Spleen (tissue), 11 donors: ENCODE data around the gene S100A7. TPM values are rescaled to one million over a fixed set of nuclear protein-coding genes. Genes with fewer than 3 reads are reported as not detected.

Experiments
- DNase-seq: peaks from one replicate; pipeline ENCODE4 v3.0.0-alpha.2; 2020
- H3K27ac ChIP-seq, 8 donors: fragments of 200-600 bp; sonication (generic) in 7 of 8; 1 replicate in 4 of 8; 2 replicates in 4 of 8; pipeline versions ENCODE4 v1.5.0 to v1.8.0; 2016 to 2021; ENCODE audit warnings: inconsistent platforms in 4 of 8, mild to moderate bottlenecking in 4 of 8, moderate library complexity in 1 of 8
- H3K27me3 ChIP-seq, 7 donors: fragments of 200-600 bp; sonication (generic) in 6 of 7; replicated peaks in 1 of 7; 1 replicate in 4 of 7; 2 replicates in 3 of 7; pipeline versions ENCODE4 v1.5.0 to v1.8.0; 2016 to 2021; ENCODE audit warnings: inconsistent platforms in 3 of 7, mild to moderate bottlenecking in 1 of 7
- H3K36me3 ChIP-seq, 6 donors: fragments of 200-600 bp; sonication (generic) in 5 of 6; 1 replicate in 4 of 6; 2 replicates in 2 of 6; pipeline versions ENCODE4 v1.5.0 to v1.8.0; 2016 to 2021; ENCODE audit warnings: inconsistent platforms in 2 of 6
- H3K4me1 ChIP-seq, 6 donors: fragments of 200-600 bp; sonication (generic) in 5 of 6; 1 replicate in 3 of 6; 2 replicates in 3 of 6; pipeline versions ENCODE4 v1.5.0 to v1.8.0; 2016 to 2021; ENCODE audit warnings: inconsistent platforms in 3 of 6
- H3K4me3 ChIP-seq, 8 donors: fragments of 200-600 bp; sonication (generic) in 7 of 8; 1 replicate in 4 of 8; 2 replicates in 4 of 8; pipeline versions ENCODE4 v1.5.0 to v1.8.0; 2016 to 2021; ENCODE audit warnings: inconsistent platforms in 4 of 8, mild to moderate bottlenecking in 4 of 8, moderate library complexity in 2 of 8
- H3K9me3 ChIP-seq, 8 donors: fragments of 200-600 bp; sonication (generic) in 7 of 8; 1 replicate in 4 of 8; 2 replicates in 4 of 8; pipeline versions ENCODE4 v1.5.0 to v1.8.0; 2016 to 2021; ENCODE audit warnings: inconsistent platforms in 4 of 8
- POLR2A ChIP-seq, 3 donors: fragments of 450-650 bp; IDR thresholded peaks; one replicate each; pipeline ENCODE4 v1.5.1; 2017; ENCODE audit warnings: antibody characterized with exemption in 3 of 3, mild to moderate bottlenecking in 1 of 3
- POLR2AphosphoS5 ChIP-seq, 3 donors: sonication (generic); formaldehyde crosslinking; IDR thresholded peaks; one replicate each; pipeline ENCODE4 v1.5.1; 2017; ENCODE audit warnings: antibody characterized with exemption in 3 of 3
- WGBS, 5 donors: extraction: QIAGEN DNeasy Blood & Tissue Kit in 3 of 5; methylation state at CpG; one replicate each; pipeline versions ENCODE4 v1.1.5 to v1.1.7; 2013 to 2018; 5-methylcytosine and 5-hydroxymethylcytosine counted together
- intact Hi-C: fragments of 100-400 bp; cut with DNase I; formaldehyde crosslinking; loops from one replicate; pipeline ENCODE4 v1.15.0; 2023; ENCODE audit warnings: low total_unique reads
- polyA plus RNA-seq, 3 donors: library from polyadenylated mRNA; stranded (reverse); fragments of 200-250 nt; gene quantifications; one replicate each; pipeline ENCODE4 v1.2.1, GENCODE V29; 2013
- total RNA-seq, 7 donors: library from RNA; depleted of rRNA in 3 of 7; stranded (reverse); fragments of >200 nt in 3 of 7; fragmentation: NEBNext Ultra II Directional in 4 of 7; extraction: Animal tissue kit (Norgen Biotek cat#: 25700) in 4 of 7; gene quantifications; one replicate each; pipeline versions ENCODE4 v1.1.0 to v1.2.1, GENCODE V29; 2016 to 2021
- TF ChIP-seq, protein P1 (sequence below), 11 experiments: fragments of 200-600 bp in 7 of 11; fragments of 450-650 bp in 4 of 11; sonication (generic) in 4 of 11; IDR thresholded peaks in 8 of 11; conservative IDR thresholded peaks in 3 of 11; 1 replicate in 7 of 11; 2 replicates in 4 of 11; pipeline versions ENCODE4 v1.4.0 to v1.8.0; 2016 to 2021; ENCODE audit warnings: antibody characterized with exemption in 11 of 11, inconsistent platforms in 4 of 11, mild to moderate bottlenecking in 1 of 11
- donor health status: healthy with polysubstance abuse.
- donor health status: DM: no; HTN: no; CAD: no; lungs with moderate emphysema.
- donor health status: DM: no; HTN: no; CAD: no.
- donor health status: Bipolar disorder and iron deficiency.
- donor health status: healthy.
- donor health status: DM: no; HTN: no; CAD: no.
- donor health status: DM: yes; HTN: yes; CAD: no.

Gene S100A7
- total and polyA plus RNA-seq, 10 donors, result not detected

DNA sequence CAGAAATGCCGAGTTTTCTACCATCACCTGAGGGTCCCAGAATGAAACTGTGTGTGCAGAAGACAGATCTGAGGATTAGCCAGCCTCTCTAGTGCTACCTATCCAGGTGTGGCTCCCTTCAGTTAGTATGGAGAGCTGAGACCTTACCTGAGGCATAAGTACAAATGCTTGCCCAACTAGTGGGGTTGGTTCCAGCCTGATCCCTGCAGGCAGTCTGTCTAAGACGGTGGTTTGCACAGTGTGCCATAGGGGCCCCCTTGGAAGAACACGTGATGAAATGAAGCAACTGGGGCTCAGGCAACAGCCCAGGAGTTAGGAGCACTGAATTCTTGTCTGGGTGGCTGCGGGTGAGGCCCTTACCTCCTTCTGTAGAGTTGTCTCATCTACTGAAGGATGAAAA, 28.5 kb downstream of the S100A7 start:
- no peak for DNase-seq
- intact Hi-C loops, result no loop called here

DNA sequence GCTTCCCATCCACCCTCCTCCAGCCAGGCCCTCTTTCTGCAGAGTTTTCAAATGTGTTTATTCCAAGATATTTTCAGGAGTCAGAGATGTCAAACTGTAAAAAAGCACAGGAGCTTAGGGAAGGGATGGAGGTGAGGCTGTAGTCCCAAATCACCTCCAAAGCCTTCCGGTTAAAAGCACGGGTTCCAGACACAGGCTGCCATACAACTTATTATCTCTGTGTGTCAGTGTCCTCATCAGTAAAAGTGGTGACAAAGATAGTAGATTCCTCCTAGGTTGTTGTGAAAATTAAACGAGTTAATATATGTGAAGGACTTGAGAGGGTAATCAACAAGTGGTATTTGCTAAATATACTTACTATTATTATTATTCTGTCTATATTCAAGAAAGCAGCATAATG, 29.0 kb downstream of the S100A7 start:
- peaks cover 0 to 67% (median 0%) of the 10 kb centered on the region in 7 donors for H3K27me3 ChIP-seq
- intact Hi-C loops, result no loop called here
- H3K4me3 ChIP-seq, result no peak overlapping the region
- no peaks in the 10 kb centered on the region for H3K9me3 ChIP-seq
- TF ChIP-seq POLR2AphosphoS5 (IDR thresholded peaks at IDR 0.05) (no peak), POLR2A (IDR thresholded peaks at IDR 0.05) (no peak)
- TF ChIP-seq, protein P1, sequence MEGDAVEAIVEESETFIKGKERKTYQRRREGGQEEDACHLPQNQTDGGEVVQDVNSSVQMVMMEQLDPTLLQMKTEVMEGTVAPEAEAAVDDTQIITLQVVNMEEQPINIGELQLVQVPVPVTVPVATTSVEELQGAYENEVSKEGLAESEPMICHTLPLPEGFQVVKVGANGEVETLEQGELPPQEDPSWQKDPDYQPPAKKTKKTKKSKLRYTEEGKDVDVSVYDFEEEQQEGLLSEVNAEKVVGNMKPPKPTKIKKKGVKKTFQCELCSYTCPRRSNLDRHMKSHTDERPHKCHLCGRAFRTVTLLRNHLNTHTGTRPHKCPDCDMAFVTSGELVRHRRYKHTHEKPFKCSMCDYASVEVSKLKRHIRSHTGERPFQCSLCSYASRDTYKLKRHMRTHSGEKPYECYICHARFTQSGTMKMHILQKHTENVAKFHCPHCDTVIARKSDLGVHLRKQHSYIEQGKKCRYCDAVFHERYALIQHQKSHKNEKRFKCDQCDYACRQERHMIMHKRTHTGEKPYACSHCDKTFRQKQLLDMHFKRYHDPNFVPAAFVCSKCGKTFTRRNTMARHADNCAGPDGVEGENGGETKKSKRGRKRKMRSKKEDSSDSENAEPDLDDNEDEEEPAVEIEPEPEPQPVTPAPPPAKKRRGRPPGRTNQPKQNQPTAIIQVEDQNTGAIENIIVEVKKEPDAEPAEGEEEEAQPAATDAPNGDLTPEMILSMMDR (IDR thresholded peaks at IDR 0.05 in 8 of 11, conservative IDR thresholded peaks at IDR 0.05 in 3 of 11), result no peak
- H3K27ac ChIP-seq, result no peak overlapping the region
- H3K36me3 ChIP-seq, result no peaks in the 10 kb centered on the region
- 74 to 88% (median 80%) methylated on average over 3 of the region's 3 CpGs for WGBS, 5 donors
- DNase-seq, result no peak
- no peaks in the 10 kb centered on the region for H3K4me1 ChIP-seq

More for the DNA sequence above, 28.5 kb downstream of the S100A7 start:
- no peak overlapping the region for H3K27ac ChIP-seq
- no peaks in the 10 kb centered on the region for H3K4me1 ChIP-seq
- H3K36me3 ChIP-seq, result no peaks in the 10 kb centered on the region
- WGBS, 5 donors, result 61 to 74% (median 68%) methylated on average over 4 of the region's 4 CpGs
- no peak for TF ChIP-seq POLR2A (IDR thresholded peaks at IDR 0.05)
- TF ChIP-seq, protein P1 (IDR thresholded peaks at IDR 0.05 in 8 of 11, conservative IDR thresholded peaks at IDR 0.05 in 3 of 11), result no peak
- no peak for TF ChIP-seq POLR2AphosphoS5 (IDR thresholded peaks at IDR 0.05)
- H3K4me3 ChIP-seq, result no peak overlapping the region
- peaks cover 0 to 63% (median 0%) of the 10 kb centered on the region in 7 donors for H3K27me3 ChIP-seq
- H3K9me3 ChIP-seq, result no peaks in the 10 kb centered on the region

DNA sequence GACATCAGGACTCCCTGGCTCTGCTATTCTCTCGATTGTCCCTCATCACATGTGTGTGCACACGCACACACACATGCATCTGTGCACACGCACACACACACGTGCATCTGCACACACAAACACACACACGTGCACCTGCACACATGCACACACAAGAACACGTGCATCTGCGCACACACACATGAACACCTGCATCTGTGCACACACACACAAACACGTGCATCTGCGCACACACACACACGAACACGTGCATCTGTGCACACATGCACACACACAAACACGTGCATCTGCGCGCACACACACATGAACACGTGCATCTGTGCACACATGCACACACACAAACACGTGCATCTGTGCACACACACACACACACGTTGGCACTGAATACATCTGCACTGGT, 29.4 kb downstream of the S100A7 start:
- TF ChIP-seq POLR2AphosphoS5 (IDR thresholded peaks at IDR 0.05) (no peak), POLR2A (IDR thresholded peaks at IDR 0.05) (no peak)
- TF ChIP-seq, protein P1 (IDR thresholded peaks at IDR 0.05 in 8 of 11, conservative IDR thresholded peaks at IDR 0.05 in 3 of 11), result no peak
- H3K27me3 ChIP-seq, result peaks cover 0 to 69% (median 0%) of the 10 kb centered on the region in 7 donors
- H3K4me3 ChIP-seq, result no peak overlapping the region
- intact Hi-C loops, result no loop called here
- H3K27ac ChIP-seq, result no peak overlapping the region
- no peaks in the 10 kb centered on the region for H3K9me3 ChIP-seq
- H3K36me3 ChIP-seq, result no peaks in the 10 kb centered on the region
- no peak for DNase-seq
- 76 to 91% (median 86%) methylated on average over 14 to 17 of the region's 17 CpGs for WGBS, 5 donors
- H3K4me1 ChIP-seq, result no peaks in the 10 kb centered on the region

DNA sequence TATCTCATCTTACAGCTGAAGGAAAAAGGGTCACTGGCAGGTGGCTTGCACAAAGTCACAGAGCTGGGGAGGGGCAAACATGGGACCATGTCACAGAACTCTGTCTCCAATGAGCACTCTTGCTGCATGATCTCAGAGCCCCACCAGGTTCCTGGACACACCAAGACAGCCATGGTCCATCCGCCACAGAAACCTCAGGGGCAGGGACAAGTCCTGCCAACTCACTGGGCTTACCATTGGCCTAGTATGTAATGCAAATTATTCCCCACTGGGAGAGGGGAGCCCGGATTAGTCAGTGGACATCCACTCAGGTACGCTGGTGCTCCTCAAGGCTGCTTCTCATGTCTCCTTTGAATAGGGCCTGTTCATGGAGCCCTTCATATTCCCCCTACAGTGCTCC, 29.9 kb downstream of the S100A7 start:
- Histone ChIP-seq H3K27me3 (peaks cover 0 to 71% (median 0%) of the 10 kb centered on the region in 7 donors), H3K4me1 (no peaks in the 10 kb centered on the region), H3K36me3 (no peaks in the 10 kb centered on the region), H3K27ac (no peak overlapping the region), H3K4me3 (no peak overlapping the region), H3K9me3 (no peaks in the 10 kb centered on the region)
- no peak for DNase-seq
- WGBS, 5 donors, result 62 to 88% (median 79%) methylated on average over 3 of the region's 3 CpGs
- no peak for TF ChIP-seq POLR2A (IDR thresholded peaks at IDR 0.05)
- TF ChIP-seq, protein P1 (IDR thresholded peaks at IDR 0.05 in 8 of 11, conservative IDR thresholded peaks at IDR 0.05 in 3 of 11), result no peak
- intact Hi-C loops, result no loop called here
